CD4-positive, alpha-beta memory T cell (primary cell): ENCODE results near the gene GATD1. TPM values are rescaled to one million over a fixed set of nuclear protein-coding genes. Genes with fewer than 3 reads are reported as not detected.

ENCODE experiments used
- CTCF ChIA-PET: fragments of 350-600 bp; sonication (Branson Sonifier 250); formaldehyde crosslinking; loops from one replicate; lab custom pipeline; 2021; ENCODE audit warnings: inconsistent platforms; ENCODE audit not compliant: partially characterized antibody; lab: Charles Lee
- POLR2A ChIA-PET: fragments of 350-600 bp; sonication (Branson Sonifier 250); formaldehyde crosslinking; loops from one replicate; lab custom pipeline; 2021; ENCODE audit not compliant: partially characterized antibody; lab: Charles Lee
- DNase-seq, 5 donors: peaks; one replicate each; pipeline versions ENCODE4 v3.0.0 to v3.0.0-alpha.2; 2020 to 2022; ENCODE audit warnings: mixed read lengths in 1 of 5
- H3K27ac ChIP-seq: one replicate; pipeline ENCODE4 v1.7.0; 2013; ENCODE audit warnings: low read depth, low read length
- H3K27me3 ChIP-seq: 2 replicates; pipeline ENCODE4 v1.7.0; 2013; ENCODE audit warnings: mild to moderate bottlenecking, low read length, moderate library complexity; ENCODE audit not compliant: insufficient read depth
- H3K36me3 ChIP-seq: 2 replicates; pipeline ENCODE4 v1.7.0; 2013; ENCODE audit warnings: mild to moderate bottlenecking, low read length, moderate library complexity; ENCODE audit not compliant: insufficient read depth
- H3K4me1 ChIP-seq: 2 replicates; pipeline ENCODE4 v1.7.0; 2013; ENCODE audit warnings: mild to moderate bottlenecking, low read length, moderate library complexity; ENCODE audit not compliant: insufficient read depth
- H3K4me3 ChIP-seq, 2 donors: one replicate each; pipeline ENCODE4 v1.7.0; 2013; ENCODE audit warnings: low read length in 2 of 2, mild to moderate bottlenecking in 1 of 2
- H3K9me3 ChIP-seq, 2 donors: one replicate each; pipeline ENCODE4 v1.7.0; 2013; ENCODE audit warnings: low read length in 2 of 2, control low read depth in 1 of 2; ENCODE audit not compliant: control insufficient read depth in 1 of 2
- H3K27ac Mint-ChIP-seq, 7 donors: one replicate each; pipeline ENCODE4 v1.8.0; 2020 to 2021; ENCODE audit warnings: mixed read lengths in 7 of 7, mild to moderate bottlenecking in 6 of 7, inconsistent platforms in 3 of 7, moderate library complexity in 3 of 7
- H3K27me3 Mint-ChIP-seq, 2 donors: one replicate each; pipeline ENCODE4 v1.8.0; 2020 to 2021; ENCODE audit warnings: mixed read lengths in 2 of 2
- H3K36me3 Mint-ChIP-seq, 2 donors: one replicate each; pipeline ENCODE4 v1.8.0; 2020 to 2021; ENCODE audit warnings: mixed read lengths in 2 of 2, inconsistent platforms in 1 of 2, mild to moderate bottlenecking in 1 of 2
- H3K4me1 Mint-ChIP-seq, 4 donors: one replicate each; pipeline ENCODE4 v1.8.0; 2020 to 2021; ENCODE audit warnings: mixed read lengths in 4 of 4, mild to moderate bottlenecking in 1 of 4
- H3K4me3 Mint-ChIP-seq, 8 donors: one replicate each; pipeline ENCODE4 v1.8.0; 2020 to 2021; ENCODE audit warnings: mixed read lengths in 8 of 8, mild to moderate bottlenecking in 7 of 8, moderate library complexity in 6 of 8, inconsistent platforms in 3 of 8
- H3K9me3 Mint-ChIP-seq, 8 donors: one replicate each; pipeline ENCODE4 v1.8.0; 2020 to 2021; ENCODE audit warnings: mixed read lengths in 8 of 8, mild to moderate bottlenecking in 5 of 8, inconsistent platforms in 3 of 8, moderate library complexity in 1 of 8
- intact Hi-C: fragments of 100-400 bp; cut with micrococcal nuclease; formaldehyde crosslinking; loops from one replicate; pipeline ENCODE4 v1.15.1; 2023
- polyA plus RNA-seq, 2 donors: library from polyadenylated mRNA; unstranded; fragments of 300-500 nt; fragmentation: Illumina TruSeq; gene quantifications; one replicate each; pipeline ENCODE4 v1.2.3, GENCODE V29; 2021
- total RNA-seq, 2 experiments: library from RNA; stranded (reverse); gene quantifications; one replicate each; pipeline ENCODE4 v1.2.3, GENCODE V29; 2021

Gene GATD1
- total and polyA plus RNA-seq, 4 experiments from 2014 or later: 4.3 to 64.9 (median 33.3) TPM

- H3K4me1 ChIP-seq: peaks cover 37% of the 10 kb centered on the region
- intact Hi-C loops: no loop called here
- no peak overlapping the region for H3K4me3 Mint-ChIP-seq
- H3K27me3 ChIP-seq: no peaks in the 10 kb centered on the region
- no peaks in the 10 kb centered on the region for H3K9me3 Mint-ChIP-seq
- peaks cover 5% of the 10 kb centered on the region for H3K36me3 ChIP-seq
- no peaks in the 10 kb centered on the region for H3K9me3 ChIP-seq
- H3K36me3 Mint-ChIP-seq: peaks cover 8 to 22% of the 10 kb centered on the region in 2 donors
- no peak overlapping the region for H3K27ac ChIP-seq
- ChIA-PET POLR2A (interaction anchor here (1.1 to 6.4 kb wide), 4 partner anchors 8 to 17 kb away, joined by 3 to 109 read pairs (median 52); partner anchors contain the start of genes CD151 and RPLP2), CTCF (no interaction called here)
- H3K27ac Mint-ChIP-seq: no peak overlapping the region
- no peak for DNase-seq
- H3K4me3 ChIP-seq: no peak overlapping the region
- H3K4me1 Mint-ChIP-seq: peaks cover 6 to 38% (median 18%) of the 10 kb centered on the region in 4 donors
- peaks cover 7 to 13% of the 10 kb centered on the region in 2 donors for H3K27me3 Mint-ChIP-seq
Measured at GRCh38 chr11:823441-824291, 46.4 kb upstream of the GATD1 start.

DNA sequence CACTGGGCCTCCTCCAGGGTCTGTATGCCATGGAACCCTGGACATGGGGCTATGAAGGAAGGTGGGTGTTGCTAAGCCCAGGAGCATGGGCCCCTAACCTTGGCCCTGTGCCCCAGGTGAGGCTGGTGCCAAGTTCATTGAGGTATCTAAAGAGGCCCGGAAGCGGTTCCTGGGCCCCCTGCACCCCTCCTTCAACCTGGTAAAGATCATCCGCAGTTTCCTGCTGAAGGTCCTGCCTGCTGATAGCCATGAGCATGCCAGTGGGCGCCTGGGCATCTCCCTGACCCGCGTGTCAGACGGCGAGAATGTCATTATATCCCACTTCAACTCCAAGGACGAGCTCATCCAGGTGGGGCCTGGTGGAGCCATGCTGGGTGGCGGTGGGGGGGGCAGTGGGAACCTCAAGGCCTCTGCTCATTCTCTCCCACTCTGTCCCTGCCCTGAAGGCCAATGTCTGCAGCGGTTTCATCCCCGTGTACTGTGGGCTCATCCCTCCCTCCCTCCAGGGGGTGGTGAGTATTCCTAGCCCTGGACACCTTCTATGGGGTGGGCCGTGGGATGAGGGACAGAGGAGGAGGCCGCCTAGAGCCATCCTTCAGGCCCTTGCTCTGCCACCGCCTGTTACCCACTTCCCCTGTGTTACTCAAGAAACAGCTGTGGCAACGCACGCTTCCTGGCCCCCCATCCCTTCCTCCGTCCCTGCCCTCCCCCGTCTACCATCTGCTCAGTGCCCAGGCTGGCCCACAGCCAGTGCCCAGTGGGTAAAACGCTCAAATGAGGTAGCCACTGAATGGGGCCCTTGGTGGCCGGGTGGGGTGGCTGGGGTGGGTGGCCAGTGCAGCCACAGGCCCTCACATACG is 44.5 kb upstream of the GATD1 start:
- Histone ChIP-seq H3K27me3 (no peaks in the 10 kb centered on the region), H3K9me3 (no peaks in the 10 kb centered on the region), H3K4me3 (no peak overlapping the region), H3K27ac (no peak overlapping the region), H3K4me1 (peaks cover 29% of the 10 kb centered on the region), H3K36me3 (peaks cover 5% of the 10 kb centered on the region)
- Mint-ChIP-seq H3K4me3 (peak overlapping the region in 6 of 8 donors; percentile 17 to 94 (median 68)), H3K4me1 (peaks cover 3 to 27% (median 13%) of the 10 kb centered on the region in 4 donors), H3K27me3 (peaks cover 2 to 4% of the 10 kb centered on the region in 2 donors), H3K36me3 (peaks cover 8 to 22% of the 10 kb centered on the region in 2 donors), H3K9me3 (no peaks in the 10 kb centered on the region), H3K27ac (peak overlapping the region in 2 of 7 donors; percentile 17 to 88)
- CTCF ChIA-PET: no interaction called here
- DNase-seq: no peak
- POLR2A ChIA-PET: interaction anchor here (1.3 to 6.4 kb wide), 6 partner anchors 10 to 21 kb away, joined by 3 to 109 read pairs (median 32); partner anchors contain the start of genes CD151, PIDD1, POLR2L and RPLP2
- intact Hi-C loops: no loop called here

- Histone ChIP-seq H3K9me3 (no peaks in the 10 kb centered on the region), H3K27ac (peak overlapping the region; percentile 81), H3K4me3 (peak overlapping the region; percentile 66 to 73), H3K36me3 (peaks cover 5% of the 10 kb centered on the region), H3K27me3 (no peaks in the 10 kb centered on the region), H3K4me1 (peaks cover 22% of the 10 kb centered on the region)
- Mint-ChIP-seq H3K4me1 (peaks cover 2 to 22% (median 11%) of the 10 kb centered on the region in 4 donors), H3K4me3 (peak overlapping the region; percentile 74 to 94 (median 88)), H3K27ac (peak overlapping the region in 6 of 7 donors; percentile 29 to 88 (median 74)), H3K36me3 (peaks cover 8 to 22% of the 10 kb centered on the region in 2 donors), H3K27me3 (no peaks in the 10 kb centered on the region), H3K9me3 (no peaks in the 10 kb centered on the region)
- ChIA-PET CTCF (no interaction called here), POLR2A (interaction anchor here (0.6 to 6.4 kb wide), 11 partner anchors 11 to 245 kb away, joined by 3 to 109 read pairs (median 9); partner anchors contain the start of genes CD151, PHRF1, PIDD1 and POLR2L)
- intact Hi-C loops: no loop called here
- no peak for DNase-seq
Measured at GRCh38 chr11:820655-821511, 43.6 kb upstream of the GATD1 start.

- H3K4me3 ChIP-seq: peak overlapping the region; percentile 66 to 73
- H3K27ac Mint-ChIP-seq: peak overlapping the region; percentile 87 to 94 (median 92)
- peak overlapping the region; percentile 81 for H3K27ac ChIP-seq
- H3K4me1 Mint-ChIP-seq: peaks cover 2 to 22% (median 11%) of the 10 kb centered on the region in 4 donors
- H3K4me3 Mint-ChIP-seq: peak overlapping the region; percentile 87 to 94 (median 89)
- H3K27me3 Mint-ChIP-seq: no peaks in the 10 kb centered on the region
- CTCF ChIA-PET: interaction anchor here (1.3 to 1.5 kb wide), 2 partner anchors 21 kb away, joined by 3 to 4 read pairs; no protein-coding TSS in a partner anchor
- H3K27me3 ChIP-seq: no peaks in the 10 kb centered on the region
- DNase-seq: peak; percentile 94 to 97 (median 96)
- peaks cover 22% of the 10 kb centered on the region for H3K4me1 ChIP-seq
- H3K9me3 Mint-ChIP-seq: no peaks in the 10 kb centered on the region
- no peaks in the 10 kb centered on the region for H3K9me3 ChIP-seq
- H3K36me3 ChIP-seq: peaks cover 5% of the 10 kb centered on the region
- intact Hi-C loops: loop anchor here (1.0 to 2.0 kb wide), 3 partner anchors 11 to 22 kb away; partner anchors contain the start of genes CD151, POLR2L, RPLP2 and TSPAN4
- H3K36me3 Mint-ChIP-seq: peaks cover 5 to 20% of the 10 kb centered on the region in 2 donors
- POLR2A ChIA-PET: interaction anchor here (0.6 to 6.4 kb wide), 15 partner anchors 10 to 612 kb away, joined by 3 to 109 read pairs (median 7); partner anchors contain the start of genes BET1L, CD151, PHRF1 and PIDD1
Measured at GRCh38 chr11:819943-820649, 42.8 kb upstream of the GATD1 start.

DNA sequence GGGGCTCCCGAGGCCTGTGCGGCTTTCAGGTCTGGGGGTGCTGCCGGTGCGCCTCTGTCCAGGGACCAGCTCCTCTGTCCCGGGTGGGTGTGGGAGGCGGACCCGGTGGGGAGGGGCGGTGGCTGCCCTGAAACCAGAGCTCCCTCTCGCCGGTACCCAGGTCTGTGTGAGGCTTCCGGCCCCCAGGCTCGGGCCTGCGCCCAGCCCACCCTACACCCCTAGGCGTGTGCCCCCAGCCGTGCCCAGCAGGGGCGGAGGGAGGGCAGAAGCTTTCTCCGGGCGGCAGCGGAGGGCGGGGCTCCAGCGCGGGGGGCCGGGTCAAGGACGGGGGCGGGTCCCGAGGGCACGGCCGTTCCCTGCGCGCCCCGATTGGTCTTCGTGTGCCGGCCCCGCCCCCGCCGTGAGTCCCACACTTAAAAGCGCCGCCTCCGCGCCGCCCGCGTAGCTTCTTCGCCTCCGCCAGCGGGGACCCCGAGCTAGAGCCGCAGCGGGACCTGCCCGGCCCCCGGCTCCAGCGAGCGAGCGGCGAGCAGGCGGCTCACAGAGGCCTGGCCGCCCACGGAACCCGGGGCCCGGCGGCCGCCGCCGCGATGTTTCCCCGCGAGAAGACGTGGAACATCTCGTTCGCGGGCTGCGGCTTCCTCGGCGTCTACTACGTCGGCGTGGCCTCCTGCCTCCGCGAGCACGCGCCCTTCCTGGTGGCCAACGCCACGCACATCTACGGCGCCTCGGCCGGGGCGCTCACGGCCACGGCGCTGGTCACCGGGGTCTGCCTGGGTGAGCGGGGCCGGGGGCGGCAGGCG is 42.0 kb upstream of the GATD1 start:
- ChIA-PET POLR2A (interaction anchor here (0.6 to 6.4 kb wide), 21 partner anchors 9 to 611 kb away, joined by 3 to 109 read pairs (median 6); partner anchors contain the start of genes BET1L, CD151, DEAF1 and GATD1), CTCF (interaction anchor here (0.9 to 1.5 kb wide), 4 partner anchors 10 to 23 kb away, joined by 3 to 4 read pairs (median 4); partner anchors contain the start of gene RPLP2)
- DNase-seq: peak; percentile 89 to 92 (median 91)
- no peaks in the 10 kb centered on the region for H3K27me3 Mint-ChIP-seq
- H3K4me1 Mint-ChIP-seq: peaks cover 2 to 22% (median 11%) of the 10 kb centered on the region in 4 donors
- intact Hi-C loops: loop anchor here (1.0 to 2.0 kb wide), 3 partner anchors 10 to 23 kb away; partner anchors contain the start of genes CD151, POLR2L, RPLP2 and TSPAN4
- H3K36me3 Mint-ChIP-seq: peaks cover 0 to 15% of the 10 kb centered on the region in 2 donors
- H3K27ac Mint-ChIP-seq: peak overlapping the region in 6 of 7 donors; percentile 88 to 94 (median 92)
- no peaks in the 10 kb centered on the region for H3K27me3 ChIP-seq
- H3K36me3 ChIP-seq: no peaks in the 10 kb centered on the region
- no peaks in the 10 kb centered on the region for H3K9me3 ChIP-seq
- H3K4me3 ChIP-seq: peak overlapping the region in 1 of 2 donors; percentile 73
- H3K4me1 ChIP-seq: peaks cover 22% of the 10 kb centered on the region
- H3K9me3 Mint-ChIP-seq: no peaks in the 10 kb centered on the region
- peak overlapping the region; percentile 81 for H3K27ac ChIP-seq
- peak overlapping the region; percentile 11 to 94 (median 89) for H3K4me3 Mint-ChIP-seq
